ENCODE results near the gene TRIB2. TPM values are rescaled to one million over a fixed set of nuclear protein-coding genes. Genes with fewer than 3 reads are reported as not detected.

Gene TRIB2
- total and polyA plus RNA-seq, 2 experiments from 2014 or later: 19.2 to 27.2 TPM

DNA sequence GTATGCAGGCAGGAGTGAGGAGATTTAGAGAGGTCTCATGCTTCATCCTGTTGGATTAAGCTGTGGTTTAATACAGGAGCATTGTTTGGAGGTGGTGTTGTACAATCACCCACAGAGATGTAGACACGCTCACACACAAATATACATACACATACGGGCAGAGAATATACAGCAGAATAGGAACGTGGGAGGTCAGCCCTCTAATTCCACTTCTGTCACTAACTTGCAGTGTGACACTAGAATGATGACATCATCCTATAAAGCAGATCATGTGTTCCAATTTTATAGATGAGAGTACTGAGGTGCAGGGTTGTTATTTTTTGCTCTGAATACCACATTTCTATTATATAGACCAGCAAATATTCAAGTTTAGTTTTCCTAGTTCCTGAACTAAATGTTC, 54.4 kb downstream of the TRIB2 start:
- Histone ChIP-seq H3K4me1 (ENCODE audit: insufficient read depth) (peaks cover 6% of the 10 kb centered on the region), H4K20me1 (ENCODE audit: insufficient read depth, poor library complexity, severe bottlenecking) (no peaks in the 10 kb centered on the region), H3K4me3 (no peak overlapping the region), H3K79me2 (no peaks in the 10 kb centered on the region), H3K9me3 (ENCODE audit: low read depth) (no peaks in the 10 kb centered on the region), H3K27me3 (peaks cover 8% of the 10 kb centered on the region), H3K36me3 (replicated peaks; ENCODE audit: insufficient read depth, low read depth) (no peaks in the 10 kb centered on the region), H3K9me2 (replicated peaks; ENCODE audit: insufficient read depth) (no peaks in the 10 kb centered on the region), H2AFZ (no peak overlapping the region), H3K27ac (no peak overlapping the region), H3K4me2 (no peak overlapping the region)
- DNase-seq (ENCODE audit: low spot score): no peak
- 80% methylated on average over 3 of the region's 3 CpGs for WGBS (ENCODE audit: low lambda C conversion rate, missing lambda C conversion rate)
- TF ChIP-seq EZH2 (IDR thresholded peaks at IDR 0.05; ENCODE audit: borderline replicate concordance) (no peak), EZH2phosphoT487 (IDR thresholded peaks at IDR 0.05; ENCODE audit: low read depth, severe bottlenecking, unreplicated experiment) (no peak)
- TF ChIP-seq, protein P1, sequence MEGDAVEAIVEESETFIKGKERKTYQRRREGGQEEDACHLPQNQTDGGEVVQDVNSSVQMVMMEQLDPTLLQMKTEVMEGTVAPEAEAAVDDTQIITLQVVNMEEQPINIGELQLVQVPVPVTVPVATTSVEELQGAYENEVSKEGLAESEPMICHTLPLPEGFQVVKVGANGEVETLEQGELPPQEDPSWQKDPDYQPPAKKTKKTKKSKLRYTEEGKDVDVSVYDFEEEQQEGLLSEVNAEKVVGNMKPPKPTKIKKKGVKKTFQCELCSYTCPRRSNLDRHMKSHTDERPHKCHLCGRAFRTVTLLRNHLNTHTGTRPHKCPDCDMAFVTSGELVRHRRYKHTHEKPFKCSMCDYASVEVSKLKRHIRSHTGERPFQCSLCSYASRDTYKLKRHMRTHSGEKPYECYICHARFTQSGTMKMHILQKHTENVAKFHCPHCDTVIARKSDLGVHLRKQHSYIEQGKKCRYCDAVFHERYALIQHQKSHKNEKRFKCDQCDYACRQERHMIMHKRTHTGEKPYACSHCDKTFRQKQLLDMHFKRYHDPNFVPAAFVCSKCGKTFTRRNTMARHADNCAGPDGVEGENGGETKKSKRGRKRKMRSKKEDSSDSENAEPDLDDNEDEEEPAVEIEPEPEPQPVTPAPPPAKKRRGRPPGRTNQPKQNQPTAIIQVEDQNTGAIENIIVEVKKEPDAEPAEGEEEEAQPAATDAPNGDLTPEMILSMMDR (IDR thresholded peaks at IDR 0.05; ENCODE audit: poor library complexity): no peak

DNA sequence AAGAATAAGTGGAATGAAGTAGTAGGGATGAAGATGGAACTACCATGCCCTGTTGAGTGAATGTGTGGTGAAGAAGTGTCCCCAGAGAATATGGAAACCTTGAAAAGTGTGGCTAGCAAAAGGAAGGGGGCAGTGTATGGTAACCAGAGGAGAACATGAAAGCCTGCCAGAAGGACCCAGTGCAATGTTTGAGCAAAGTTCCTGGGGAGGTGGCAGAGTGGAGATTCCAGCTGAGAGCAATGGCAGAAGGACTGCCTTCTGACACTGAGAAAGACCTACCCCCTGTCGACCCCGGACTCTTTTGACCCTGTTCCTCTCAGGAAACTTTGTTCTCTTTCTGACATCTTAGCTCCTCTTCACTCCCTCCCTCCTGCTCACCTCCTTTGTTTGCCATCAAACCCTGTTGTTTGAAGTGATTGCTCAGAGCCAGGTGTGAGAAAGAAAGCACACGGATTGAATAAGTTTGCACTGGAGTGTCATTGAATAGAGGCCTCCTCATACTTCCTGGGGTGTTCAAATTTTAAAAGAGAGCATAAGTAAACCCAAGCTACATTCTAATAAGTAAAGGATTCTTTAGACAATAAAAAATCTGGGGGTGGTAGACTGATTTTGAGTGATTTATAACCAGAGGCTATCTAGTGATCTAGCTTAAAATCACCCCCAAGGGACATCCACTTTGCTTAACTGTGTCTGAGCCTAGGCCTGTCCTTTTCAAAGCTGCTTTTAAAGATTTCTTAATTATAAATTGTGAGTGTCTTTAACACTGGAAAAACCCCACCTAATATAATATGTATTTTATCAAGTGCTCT, 57.1 kb downstream of the TRIB2 start:
- H3K27me3 ChIP-seq: peaks cover 4% of the 10 kb centered on the region
- H4K20me1 ChIP-seq (ENCODE audit: insufficient read depth, poor library complexity, severe bottlenecking): no peaks in the 10 kb centered on the region
- TF ChIP-seq, protein P1 (IDR thresholded peaks at IDR 0.05; ENCODE audit: poor library complexity): no peak
- TF ChIP-seq EZH2 (IDR thresholded peaks at IDR 0.05; ENCODE audit: borderline replicate concordance) (no peak), EZH2phosphoT487 (IDR thresholded peaks at IDR 0.05; ENCODE audit: low read depth, severe bottlenecking, unreplicated experiment) (no peak)
- H3K4me3 ChIP-seq: no peak overlapping the region
- H3K4me2 ChIP-seq: no peak overlapping the region
- H3K36me3 ChIP-seq (replicated peaks; ENCODE audit: insufficient read depth, low read depth): no peaks in the 10 kb centered on the region
- no peak overlapping the region for H2AFZ ChIP-seq
- H3K27ac ChIP-seq: no peak overlapping the region
- peaks cover 6% of the 10 kb centered on the region for H3K4me1 ChIP-seq (ENCODE audit: insufficient read depth)
- H3K79me2 ChIP-seq: no peaks in the 10 kb centered on the region
- DNase-seq (ENCODE audit: low spot score): no peak
- 22% methylated on average over 3 of the region's 3 CpGs for WGBS (ENCODE audit: low lambda C conversion rate, missing lambda C conversion rate)
- H3K9me3 ChIP-seq (ENCODE audit: low read depth): no peaks in the 10 kb centered on the region
- no peaks in the 10 kb centered on the region for H3K9me2 ChIP-seq (replicated peaks; ENCODE audit: insufficient read depth)

GRCh38 chr2:12774395-12774727, 57.6 kb downstream of the TRIB2 start:
- H3K9me2 ChIP-seq (replicated peaks; ENCODE audit: insufficient read depth): no peaks in the 10 kb centered on the region
- no peak overlapping the region for H3K4me2 ChIP-seq
- H3K27ac ChIP-seq: no peak overlapping the region
- H3K4me1 ChIP-seq (ENCODE audit: insufficient read depth): peaks cover 6% of the 10 kb centered on the region
- no peak overlapping the region for H3K4me3 ChIP-seq
- H3K79me2 ChIP-seq: no peaks in the 10 kb centered on the region
- no peaks in the 10 kb centered on the region for H3K36me3 ChIP-seq (replicated peaks; ENCODE audit: insufficient read depth, low read depth)
- H3K27me3 ChIP-seq: peaks cover 4% of the 10 kb centered on the region
- TF ChIP-seq, protein P1 (IDR thresholded peaks at IDR 0.05; ENCODE audit: poor library complexity): no peak
- TF ChIP-seq EZH2phosphoT487 (IDR thresholded peaks at IDR 0.05; ENCODE audit: low read depth, severe bottlenecking, unreplicated experiment) (no peak), EZH2 (IDR thresholded peaks at IDR 0.05; ENCODE audit: borderline replicate concordance) (no peak)
- H4K20me1 ChIP-seq (ENCODE audit: insufficient read depth, poor library complexity, severe bottlenecking): no peaks in the 10 kb centered on the region
- H3K9me3 ChIP-seq (ENCODE audit: low read depth): no peaks in the 10 kb centered on the region
- no peak overlapping the region for H2AFZ ChIP-seq
- 50% methylated on average over 1 of the region's 1 CpG for WGBS (ENCODE audit: low lambda C conversion rate, missing lambda C conversion rate)
- no peak for DNase-seq (ENCODE audit: low spot score)

All from hepatocyte (in vitro differentiated cells).